SK-N-MC (cell line): ENCODE results near the gene PRKAB1.

Experiments
- DNase-seq: peaks from one replicate; pipeline ENCODE4 v3.0.0-alpha.2; 2011; ENCODE audit warnings: low read depth, low spot score
- H3K27ac ChIP-seq: fragments of 200-600 bp; sonication (generic); 2 replicates; pipeline ENCODE4 v1.5.1; 2016; ENCODE audit warnings: mixed run types
- H3K36me3 ChIP-seq: fragments of 200-600 bp; sonication (generic); 2 replicates; pipeline ENCODE4 v1.6.1; 2017; ENCODE audit warnings: antibody characterized with exemption, low read length, mixed read lengths; ENCODE audit not compliant: insufficient read depth
- H3K4me3 ChIP-seq: fragments of 200-600 bp; sonication (generic); 2 replicates; pipeline ENCODE4 v1.5.1; 2016
- H3K9ac ChIP-seq: fragments of 200-600 bp; sonication (generic); 2 replicates; pipeline ENCODE4 v1.8.0; 2017; ENCODE audit warnings: mixed run types, mixed read lengths; ENCODE audit not compliant: insufficient read length
- H3K9me3 ChIP-seq: fragments of 200-600 bp; sonication (generic); 2 replicates; pipeline ENCODE4 v1.6.1; 2017; ENCODE audit warnings: low read depth, mild to moderate bottlenecking, antibody characterized with exemption, low read length, moderate library complexity, mixed read lengths
- EZH2 ChIP-seq: fragments of 200-600 bp; sonication (generic); IDR thresholded peaks from one replicate; pipeline ENCODE4 v1.6.1; 2017; ENCODE audit warnings: antibody characterized with exemption
- FOXP2 ChIP-seq: optimal IDR thresholded peaks from 2 replicates; pipeline ENCODE3; 2011; ENCODE audit warnings: mild to moderate bottlenecking, moderate library complexity; ENCODE audit not compliant: insufficient read depth; ENCODE audit errors: extremely low read length, control extremely low read depth
- POLR2AphosphoS5 ChIP-seq: IDR thresholded peaks from 2 replicates; pipeline ENCODE4 v1.6.1; 2012; ENCODE audit warnings: mild to moderate bottlenecking, low read depth, low read length, borderline replicate concordance

Gene PRKAB1

DNA sequence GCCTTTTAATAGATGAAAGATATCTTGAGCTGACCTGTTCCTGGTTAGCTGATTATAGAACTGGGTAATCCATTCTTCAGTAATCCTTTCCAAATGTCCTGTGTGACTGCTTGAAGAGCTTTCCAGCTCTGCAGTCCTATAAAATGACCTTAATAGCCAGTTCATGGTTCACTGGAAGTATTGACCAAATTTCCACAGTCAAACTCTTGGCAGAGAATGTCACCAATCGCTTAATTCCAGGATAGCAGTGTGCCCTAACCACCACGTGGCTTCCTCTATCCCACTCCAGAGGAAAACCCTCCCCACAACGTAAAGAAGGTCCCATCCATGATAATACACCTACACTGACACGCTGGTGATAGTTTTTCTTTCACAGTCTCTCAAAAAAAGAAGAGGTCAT, 17.4 kb downstream of the PRKAB1 start:
- no peak for DNase-seq
- Histone ChIP-seq H3K27ac (no peak overlapping the region), H3K9me3 (no peaks in the 10 kb centered on the region), H3K36me3 (peaks cover 22% of the 10 kb centered on the region; the same call in 1 of the 2 replicates), H3K9ac (no peak overlapping the region), H3K4me3 (no peak overlapping the region)
- no peak for TF ChIP-seq POLR2AphosphoS5

DNA sequence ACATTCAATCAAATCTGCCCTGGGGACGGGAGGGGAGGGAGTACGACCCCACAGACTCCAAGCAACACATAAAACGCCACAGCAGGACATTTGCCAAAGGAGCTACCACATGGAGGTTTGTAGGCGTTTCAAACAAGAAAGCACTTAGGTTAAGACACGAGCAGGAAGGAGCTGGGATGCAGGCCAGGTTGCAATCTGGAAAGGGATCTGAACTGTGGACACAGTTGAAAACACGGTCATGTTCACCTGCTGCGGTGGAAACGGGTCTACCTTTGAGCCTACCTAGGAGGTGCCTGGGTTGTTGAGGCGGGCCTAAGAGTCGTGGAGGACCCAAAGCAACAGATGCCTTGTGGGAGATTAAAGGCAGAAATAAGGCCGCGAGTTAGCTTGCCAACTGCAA, 18.4 kb downstream of the PRKAB1 start:
- no peak for DNase-seq
- H3K4me3 ChIP-seq = no peak overlapping the region
- TF ChIP-seq POLR2AphosphoS5 (no peak), FOXP2 (no peak), EZH2 (no peak)
- H3K36me3 ChIP-seq = peaks cover 13% of the 10 kb centered on the region; the same call in 1 of the 2 replicates
- no peak overlapping the region for H3K9ac ChIP-seq
- no peak overlapping the region for H3K27ac ChIP-seq
- H3K9me3 ChIP-seq = no peaks in the 10 kb centered on the region

DNA sequence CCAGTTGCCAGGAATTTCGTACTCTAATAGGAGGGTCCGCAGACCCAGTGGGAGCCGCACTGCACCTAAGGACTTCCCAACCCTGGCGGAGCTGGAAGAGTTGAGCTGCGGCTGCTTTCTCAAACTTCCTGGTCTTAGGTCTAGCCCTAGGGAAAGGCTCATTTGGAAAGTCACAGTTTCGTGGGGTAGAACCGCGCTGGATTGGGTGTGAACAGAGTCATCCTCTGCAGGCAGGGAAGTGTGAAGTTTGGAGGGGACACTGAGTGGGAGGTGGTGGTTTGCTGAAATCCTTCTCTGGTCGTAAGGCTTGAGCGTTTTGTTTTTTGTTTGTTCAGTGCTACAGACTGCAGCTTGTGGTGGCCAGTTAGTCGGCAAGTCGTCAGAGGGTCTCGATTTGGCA, 18.8 kb downstream of the PRKAB1 start:
- no peak overlapping the region for H3K9ac ChIP-seq
- H3K4me3 ChIP-seq = no peak overlapping the region
- H3K27ac ChIP-seq = no peak overlapping the region
- no peaks in the 10 kb centered on the region for H3K9me3 ChIP-seq
- peaks cover 10% of the 10 kb centered on the region; the same call in 1 of the 2 replicates for H3K36me3 ChIP-seq
- DNase-seq = no peak
- TF ChIP-seq FOXP2 (no peak), POLR2AphosphoS5 (no peak)

DNA sequence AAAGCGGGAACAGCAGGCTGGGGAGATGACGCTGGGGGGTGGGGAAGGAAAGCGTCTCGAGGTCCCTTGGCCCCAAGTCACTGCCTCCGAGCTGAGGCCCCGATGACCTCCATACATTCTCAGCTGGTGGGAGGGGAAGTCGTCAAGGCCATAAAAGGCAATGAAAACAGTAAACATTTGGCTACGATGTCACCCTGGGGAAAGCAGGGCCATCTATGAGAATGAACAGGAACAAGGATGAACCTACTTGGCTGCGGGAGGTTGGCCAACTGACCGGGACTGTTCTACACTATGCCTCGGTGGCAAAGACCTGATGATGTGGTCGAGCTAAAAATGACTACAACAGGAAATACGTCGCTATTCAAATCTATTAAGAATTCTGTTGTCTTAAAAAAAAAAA, 19.5 kb downstream of the PRKAB1 start:
- no peak overlapping the region for H3K4me3 ChIP-seq
- TF ChIP-seq EZH2 (no peak), FOXP2 (no peak), POLR2AphosphoS5 (no peak)
- no peak for DNase-seq
- H3K9me3 ChIP-seq = no peaks in the 10 kb centered on the region
- H3K9ac ChIP-seq = no peak overlapping the region
- no peak overlapping the region for H3K27ac ChIP-seq
- H3K36me3 ChIP-seq = peaks cover 10% of the 10 kb centered on the region; the same call in 1 of the 2 replicates

DNA sequence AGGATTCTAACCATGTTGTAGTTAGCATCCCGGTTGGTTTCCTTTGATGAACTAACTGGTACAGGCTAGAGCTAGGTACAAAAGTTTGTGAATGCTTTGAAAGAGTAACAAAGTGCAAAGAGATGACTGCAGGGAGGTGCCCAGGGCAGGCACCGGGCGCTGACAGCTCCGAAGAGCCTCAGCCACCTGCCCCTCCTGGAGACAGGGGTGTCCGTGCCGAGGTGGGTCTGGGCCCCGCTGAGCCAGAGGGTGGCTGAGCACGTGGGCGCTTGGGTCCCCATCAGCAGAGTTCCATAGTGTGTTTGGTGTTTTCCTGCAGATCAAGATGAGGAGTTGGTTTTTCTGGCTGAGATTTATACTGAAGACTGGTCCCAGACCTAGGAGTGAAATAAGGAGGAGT, 19.9 kb downstream of the PRKAB1 start:
- TF ChIP-seq POLR2AphosphoS5 (no peak), EZH2 (no peak), FOXP2 (no peak)
- Histone ChIP-seq H3K9me3 (no peaks in the 10 kb centered on the region), H3K36me3 (peaks cover 10% of the 10 kb centered on the region; the same call in 1 of the 2 replicates), H3K27ac (no peak overlapping the region), H3K9ac (no peak overlapping the region), H3K4me3 (no peak overlapping the region)
- DNase-seq = no peak

DNA sequence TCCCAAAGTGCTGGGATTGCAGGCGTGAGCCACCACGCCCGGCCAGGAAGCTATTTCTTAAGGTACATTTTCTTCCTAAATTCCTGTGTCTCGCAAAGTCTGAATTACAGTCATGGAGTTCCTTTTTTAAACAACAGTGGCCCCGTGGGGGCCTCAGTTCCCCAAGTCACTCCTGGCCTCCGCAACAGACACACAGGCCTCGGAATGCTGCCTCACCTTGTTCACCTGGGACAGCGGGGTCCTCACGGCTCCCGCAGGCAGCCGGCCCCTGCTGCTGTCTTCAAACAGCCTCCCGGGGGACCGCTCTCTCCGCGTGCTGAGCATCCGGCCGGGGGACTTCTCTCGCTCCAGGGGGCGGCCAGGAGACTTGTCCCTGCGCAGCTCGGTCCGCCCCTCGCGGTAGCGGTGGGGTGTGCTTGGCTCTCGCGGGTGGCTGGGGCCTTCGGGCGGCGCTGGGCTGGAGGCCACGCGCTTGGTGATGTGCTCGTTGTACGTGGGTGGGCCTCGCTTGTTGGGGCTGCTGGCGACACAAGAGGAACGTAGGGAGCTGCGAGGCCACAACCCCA, 22.1 kb downstream of the PRKAB1 start:
- Histone ChIP-seq H3K36me3 (peaks cover 10% of the 10 kb centered on the region; the same call in 1 of the 2 replicates), H3K4me3 (no peak overlapping the region), H3K9me3 (no peaks in the 10 kb centered on the region), H3K9ac (no peak overlapping the region), H3K27ac (no peak overlapping the region)
- no peak for DNase-seq
- TF ChIP-seq EZH2 (no peak), FOXP2 (no peak), POLR2AphosphoS5 (no peak)

DNA sequence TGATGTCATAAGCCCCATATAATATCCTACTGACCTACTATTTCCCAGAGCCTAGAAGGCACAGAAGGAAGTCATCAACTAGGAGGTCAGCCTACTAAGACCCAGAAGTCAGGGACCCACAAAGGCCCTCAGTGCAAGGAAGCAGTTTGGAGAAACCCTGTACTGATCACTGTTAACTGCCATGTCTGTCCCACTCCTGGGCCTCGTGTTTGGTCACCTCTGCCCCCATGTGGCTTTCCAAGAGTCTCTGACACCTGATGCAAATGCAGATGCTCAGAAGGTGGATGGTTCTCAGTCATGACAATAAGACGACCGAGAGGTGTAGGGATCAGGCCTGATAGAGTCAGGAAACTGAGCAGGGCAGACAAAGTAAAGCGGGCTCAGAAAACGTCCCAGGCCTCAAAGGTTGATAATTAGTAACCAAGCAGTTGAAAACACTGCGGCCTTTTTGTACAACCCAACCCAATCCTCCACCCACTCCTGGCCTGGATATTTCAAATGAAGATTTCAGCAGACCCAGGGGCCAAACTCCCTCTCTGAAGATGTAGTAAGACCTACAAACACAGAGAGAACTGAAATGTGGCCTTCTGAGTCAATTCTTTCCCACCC, 23.4 kb downstream of the PRKAB1 start:
- no peak for TF ChIP-seq POLR2AphosphoS5
- TF ChIP-seq EZH2 = no peak
- no peak for TF ChIP-seq FOXP2
- no peak overlapping the region for H3K27ac ChIP-seq
- DNase-seq = no peak
- H3K9me3 ChIP-seq = no peaks in the 10 kb centered on the region
- H3K9ac ChIP-seq = no peak overlapping the region
- peaks cover 10% of the 10 kb centered on the region; the same call in 1 of the 2 replicates for H3K36me3 ChIP-seq
- H3K4me3 ChIP-seq = no peak overlapping the region

DNA sequence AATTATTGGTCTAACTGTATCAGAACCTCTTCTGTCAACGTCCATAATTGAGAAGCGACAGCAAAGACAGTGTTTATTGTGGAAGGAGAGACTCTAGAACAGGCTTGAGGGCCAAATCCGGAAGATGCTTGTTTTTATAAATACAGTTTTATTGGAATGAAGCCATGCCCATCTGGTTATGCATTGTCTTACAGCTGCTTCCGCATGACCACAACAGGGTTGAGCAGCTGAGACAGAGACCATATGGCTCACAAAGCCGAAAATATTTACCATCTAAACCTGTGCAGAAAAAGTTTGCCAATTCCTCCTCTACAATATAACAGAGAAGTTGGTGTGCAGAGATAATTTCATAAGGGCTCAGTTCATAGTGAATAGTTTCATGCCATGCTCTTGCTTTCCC, 24.5 kb downstream of the PRKAB1 start:
- Histone ChIP-seq H3K9me3 (no peaks in the 10 kb centered on the region), H3K27ac (no peak overlapping the region), H3K9ac (no peak overlapping the region), H3K4me3 (no peak overlapping the region), H3K36me3 (peaks cover 8% of the 10 kb centered on the region; the same call in 1 of the 2 replicates)
- no peak for DNase-seq
- TF ChIP-seq EZH2 = no peak
- TF ChIP-seq POLR2AphosphoS5 = no peak
- no peak for TF ChIP-seq FOXP2

DNA sequence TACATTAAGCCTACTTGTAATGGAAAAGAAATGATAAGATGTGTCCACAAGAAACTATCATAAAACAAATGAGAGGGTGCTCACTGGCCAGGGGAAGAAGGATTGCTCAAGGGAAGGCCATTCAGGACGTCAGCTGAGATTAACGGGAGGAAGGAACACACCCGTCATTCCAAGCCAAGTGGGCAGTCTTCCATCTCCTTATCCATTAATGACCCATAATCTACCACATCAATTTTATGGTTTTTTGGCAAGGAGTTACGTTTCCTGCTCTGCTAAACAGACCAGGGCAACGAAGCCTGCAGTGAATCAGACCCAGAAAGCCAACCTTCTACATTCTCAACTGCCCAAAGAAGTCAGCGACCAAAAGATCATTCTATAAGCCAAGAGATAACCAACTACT, 25.1 kb downstream of the PRKAB1 start:
- TF ChIP-seq FOXP2 (no peak), EZH2 (no peak), POLR2AphosphoS5 (no peak)
- no peak for DNase-seq
- H3K9me3 ChIP-seq = no peaks in the 10 kb centered on the region
- no peak overlapping the region for H3K9ac ChIP-seq
- H3K4me3 ChIP-seq = no peak overlapping the region
- H3K36me3 ChIP-seq = peaks cover 2% of the 10 kb centered on the region; the same call in 1 of the 2 replicates
- H3K27ac ChIP-seq = no peak overlapping the region
